K562 (cell line): ENCODE data around the gene CNDP2. TPM values are rescaled to one million over a fixed set of nuclear protein-coding genes. Genes with fewer than 3 reads are reported as not detected.

Source experiments
- CCAR2 ChIP-seq: fragments of 200-400 bp; formaldehyde crosslinking; IDR thresholded peaks from 2 replicates; pipeline ENCODE4 v1.6.1; 2017; ENCODE audit warnings: mild to moderate bottlenecking, low read depth, low read length
- HDGF ChIP-seq: fragments of 450-650 bp; IDR thresholded peaks from 2 replicates; pipeline ENCODE4 v1.6.1; 2016
- OTX1 ChIP-seq: fragments of 450-650 bp; formaldehyde crosslinking; IDR thresholded peaks from 2 replicates; pipeline ENCODE4 v1.4.0; 2022; ENCODE audit warnings: mild to moderate bottlenecking
- RAD21 ChIP-seq, 2 experiments: fragments of 250-450 bp in 1 of 2; fragments of 450-650 bp in 1 of 2; sonication (Bioruptor Pico) in 1 of 2; formaldehyde crosslinking in 1 of 2; IDR thresholded peaks in 1 of 2; conservative IDR thresholded peaks in 1 of 2; 2 replicates each; pipeline versions ENCODE4 v1.4.0 to v1.8.0; 2020 to 2022; ENCODE audit warnings: mild to moderate bottlenecking in 2 of 2, moderate library complexity in 1 of 2
- ZNF24 ChIP-seq: fragments of 450-650 bp; IDR thresholded peaks from 2 replicates; pipeline ENCODE4 v1.6.1; 2016
- ZNF77 ChIP-seq: fragments of 250-450 bp; sonication (Bioruptor Pico); IDR thresholded peaks from 2 replicates; pipeline ENCODE4 v1.5.0; 2020
- ZSCAN29 ChIP-seq: fragments of 450-650 bp; IDR thresholded peaks from 2 replicates; pipeline ENCODE4 v1.6.1; 2017
- polyA plus RNA-seq, 8 experiments: library from polyadenylated mRNA; depleted of rRNA in 4 of 8; stranded (reverse) in 5 of 8; unstranded in 3 of 8; fragments of >200 nt; fragmentation: Nextera tagmentation in 2 of 8; fragmentation: Illumina TruSeq in 1 of 8; extraction: Ambion mirVana in 2 of 8; extraction: Trizol in 1 of 8; gene quantifications; 2 replicates each; pipeline versions ENCODE4 v1.2.1 to v1.2.3, GENCODE V29; 2011 to 2014; ENCODE audit warnings: inconsistent platforms in 1 of 8, missing spikeins in 1 of 8
- total RNA-seq, 7 experiments: library from RNA; depleted of rRNA in 6 of 7; stranded (reverse); fragments of >200 nt in 6 of 7; fragmentation: Illumina TruSeq in 2 of 7; extraction: Trizol in 2 of 7; gene quantifications; 2 replicates each; pipeline versions ENCODE4 v1.2.1 to v1.2.3, GENCODE V29; 2011 to 2021; ENCODE audit warnings: low replicate concordance in 1 of 7
- TF ChIP-seq, protein P1 (sequence below): fragments of 200-600 bp; sonication (generic); IDR thresholded peaks from one replicate; pipeline ENCODE4 v1.6.1; 2012; ENCODE audit warnings: mild to moderate bottlenecking, low read depth, low read length, inconsistent platforms
- TF ChIP-seq, protein P2 (sequence below): fragments of 450-650 bp; conservative IDR thresholded peaks from 2 replicates; pipeline ENCODE4 v1.6.1; 2016; ENCODE audit warnings: missing genetic modification characterization, low read depth, mild to moderate bottlenecking, control low read depth, missing compliant biosample characterization
- TF ChIP-seq, protein P3 (sequence below): IDR thresholded peaks from 2 replicates; pipeline ENCODE4 v1.6.1; 2011; ENCODE audit not compliant: insufficient read length; ENCODE audit errors: extremely low read depth
- TF ChIP-seq, protein P4 (sequence below): fragments of 450-650 bp; IDR thresholded peaks from 2 replicates; pipeline ENCODE4 v1.6.1; 2016; ENCODE audit warnings: mild to moderate bottlenecking

Gene CNDP2
- total and polyA plus RNA-seq, 9 of the 15 experiments (the other 6 are each of a cell fraction or from before 2014, with no cell fraction given) = 34.1 to 128 (median 53.8) TPM

DNA sequence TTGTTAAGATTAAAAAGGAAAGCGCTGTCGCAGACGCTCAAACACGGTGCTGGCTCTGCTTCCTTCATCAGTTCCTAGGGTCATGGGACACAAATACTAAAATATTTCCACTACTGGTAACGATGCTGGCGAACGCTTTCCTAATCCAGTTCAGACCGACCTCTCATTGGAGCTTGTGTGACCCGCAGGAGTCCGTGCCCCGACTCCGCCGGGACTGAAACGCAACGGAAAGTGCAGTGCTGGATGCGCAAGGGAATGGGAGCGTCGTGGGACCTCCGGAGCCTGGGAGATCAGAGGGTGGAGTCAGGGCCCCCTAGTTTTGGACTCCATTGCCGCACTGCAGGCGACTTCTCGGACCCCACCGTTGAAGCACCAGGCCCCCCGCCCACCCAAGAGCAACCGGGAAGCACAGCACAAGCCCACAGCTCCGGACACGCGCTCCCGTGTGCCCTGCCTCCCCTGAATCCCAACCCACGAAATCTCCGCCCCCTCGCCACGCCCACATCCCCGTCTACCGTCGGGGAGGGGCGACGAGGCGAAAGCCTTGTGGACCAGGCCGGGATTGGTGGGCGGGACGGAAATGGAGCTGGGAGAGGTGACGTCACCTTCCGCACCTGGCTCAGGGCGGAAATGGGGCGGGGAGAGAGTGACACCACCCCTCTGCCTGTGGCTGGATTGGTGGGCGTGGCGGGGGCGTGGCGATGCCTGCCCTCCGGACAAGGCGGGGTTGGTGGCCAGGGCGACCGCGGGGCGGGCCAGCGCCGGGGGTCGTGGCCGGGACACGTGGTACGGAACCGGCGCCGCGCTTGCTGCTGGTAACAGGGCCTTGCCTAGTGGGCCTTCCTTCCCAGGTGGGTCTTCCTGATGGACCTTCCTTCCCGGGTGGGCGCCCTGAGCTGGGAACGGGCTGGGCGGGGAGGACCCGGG is at the start of gene CNDP2 (continued):
- TF ChIP-seq, protein P1, sequence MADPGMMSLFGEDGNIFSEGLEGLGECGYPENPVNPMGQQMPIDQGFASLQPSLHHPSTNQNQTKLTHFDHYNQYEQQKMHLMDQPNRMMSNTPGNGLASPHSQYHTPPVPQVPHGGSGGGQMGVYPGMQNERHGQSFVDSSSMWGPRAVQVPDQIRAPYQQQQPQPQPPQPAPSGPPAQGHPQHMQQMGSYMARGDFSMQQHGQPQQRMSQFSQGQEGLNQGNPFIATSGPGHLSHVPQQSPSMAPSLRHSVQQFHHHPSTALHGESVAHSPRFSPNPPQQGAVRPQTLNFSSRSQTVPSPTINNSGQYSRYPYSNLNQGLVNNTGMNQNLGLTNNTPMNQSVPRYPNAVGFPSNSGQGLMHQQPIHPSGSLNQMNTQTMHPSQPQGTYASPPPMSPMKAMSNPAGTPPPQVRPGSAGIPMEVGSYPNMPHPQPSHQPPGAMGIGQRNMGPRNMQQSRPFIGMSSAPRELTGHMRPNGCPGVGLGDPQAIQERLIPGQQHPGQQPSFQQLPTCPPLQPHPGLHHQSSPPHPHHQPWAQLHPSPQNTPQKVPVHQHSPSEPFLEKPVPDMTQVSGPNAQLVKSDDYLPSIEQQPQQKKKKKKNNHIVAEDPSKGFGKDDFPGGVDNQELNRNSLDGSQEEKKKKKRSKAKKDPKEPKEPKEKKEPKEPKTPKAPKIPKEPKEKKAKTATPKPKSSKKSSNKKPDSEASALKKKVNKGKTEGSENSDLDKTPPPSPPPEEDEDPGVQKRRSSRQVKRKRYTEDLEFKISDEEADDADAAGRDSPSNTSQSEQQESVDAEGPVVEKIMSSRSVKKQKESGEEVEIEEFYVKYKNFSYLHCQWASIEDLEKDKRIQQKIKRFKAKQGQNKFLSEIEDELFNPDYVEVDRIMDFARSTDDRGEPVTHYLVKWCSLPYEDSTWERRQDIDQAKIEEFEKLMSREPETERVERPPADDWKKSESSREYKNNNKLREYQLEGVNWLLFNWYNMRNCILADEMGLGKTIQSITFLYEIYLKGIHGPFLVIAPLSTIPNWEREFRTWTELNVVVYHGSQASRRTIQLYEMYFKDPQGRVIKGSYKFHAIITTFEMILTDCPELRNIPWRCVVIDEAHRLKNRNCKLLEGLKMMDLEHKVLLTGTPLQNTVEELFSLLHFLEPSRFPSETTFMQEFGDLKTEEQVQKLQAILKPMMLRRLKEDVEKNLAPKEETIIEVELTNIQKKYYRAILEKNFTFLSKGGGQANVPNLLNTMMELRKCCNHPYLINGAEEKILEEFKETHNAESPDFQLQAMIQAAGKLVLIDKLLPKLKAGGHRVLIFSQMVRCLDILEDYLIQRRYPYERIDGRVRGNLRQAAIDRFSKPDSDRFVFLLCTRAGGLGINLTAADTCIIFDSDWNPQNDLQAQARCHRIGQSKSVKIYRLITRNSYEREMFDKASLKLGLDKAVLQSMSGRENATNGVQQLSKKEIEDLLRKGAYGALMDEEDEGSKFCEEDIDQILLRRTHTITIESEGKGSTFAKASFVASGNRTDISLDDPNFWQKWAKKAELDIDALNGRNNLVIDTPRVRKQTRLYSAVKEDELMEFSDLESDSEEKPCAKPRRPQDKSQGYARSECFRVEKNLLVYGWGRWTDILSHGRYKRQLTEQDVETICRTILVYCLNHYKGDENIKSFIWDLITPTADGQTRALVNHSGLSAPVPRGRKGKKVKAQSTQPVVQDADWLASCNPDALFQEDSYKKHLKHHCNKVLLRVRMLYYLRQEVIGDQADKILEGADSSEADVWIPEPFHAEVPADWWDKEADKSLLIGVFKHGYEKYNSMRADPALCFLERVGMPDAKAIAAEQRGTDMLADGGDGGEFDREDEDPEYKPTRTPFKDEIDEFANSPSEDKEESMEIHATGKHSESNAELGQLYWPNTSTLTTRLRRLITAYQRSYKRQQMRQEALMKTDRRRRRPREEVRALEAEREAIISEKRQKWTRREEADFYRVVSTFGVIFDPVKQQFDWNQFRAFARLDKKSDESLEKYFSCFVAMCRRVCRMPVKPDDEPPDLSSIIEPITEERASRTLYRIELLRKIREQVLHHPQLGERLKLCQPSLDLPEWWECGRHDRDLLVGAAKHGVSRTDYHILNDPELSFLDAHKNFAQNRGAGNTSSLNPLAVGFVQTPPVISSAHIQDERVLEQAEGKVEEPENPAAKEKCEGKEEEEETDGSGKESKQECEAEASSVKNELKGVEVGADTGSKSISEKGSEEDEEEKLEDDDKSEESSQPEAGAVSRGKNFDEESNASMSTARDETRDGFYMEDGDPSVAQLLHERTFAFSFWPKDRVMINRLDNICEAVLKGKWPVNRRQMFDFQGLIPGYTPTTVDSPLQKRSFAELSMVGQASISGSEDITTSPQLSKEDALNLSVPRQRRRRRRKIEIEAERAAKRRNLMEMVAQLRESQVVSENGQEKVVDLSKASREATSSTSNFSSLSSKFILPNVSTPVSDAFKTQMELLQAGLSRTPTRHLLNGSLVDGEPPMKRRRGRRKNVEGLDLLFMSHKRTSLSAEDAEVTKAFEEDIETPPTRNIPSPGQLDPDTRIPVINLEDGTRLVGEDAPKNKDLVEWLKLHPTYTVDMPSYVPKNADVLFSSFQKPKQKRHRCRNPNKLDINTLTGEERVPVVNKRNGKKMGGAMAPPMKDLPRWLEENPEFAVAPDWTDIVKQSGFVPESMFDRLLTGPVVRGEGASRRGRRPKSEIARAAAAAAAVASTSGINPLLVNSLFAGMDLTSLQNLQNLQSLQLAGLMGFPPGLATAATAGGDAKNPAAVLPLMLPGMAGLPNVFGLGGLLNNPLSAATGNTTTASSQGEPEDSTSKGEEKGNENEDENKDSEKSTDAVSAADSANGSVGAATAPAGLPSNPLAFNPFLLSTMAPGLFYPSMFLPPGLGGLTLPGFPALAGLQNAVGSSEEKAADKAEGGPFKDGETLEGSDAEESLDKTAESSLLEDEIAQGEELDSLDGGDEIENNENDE = no peak
- TF ChIP-seq, protein P2, sequence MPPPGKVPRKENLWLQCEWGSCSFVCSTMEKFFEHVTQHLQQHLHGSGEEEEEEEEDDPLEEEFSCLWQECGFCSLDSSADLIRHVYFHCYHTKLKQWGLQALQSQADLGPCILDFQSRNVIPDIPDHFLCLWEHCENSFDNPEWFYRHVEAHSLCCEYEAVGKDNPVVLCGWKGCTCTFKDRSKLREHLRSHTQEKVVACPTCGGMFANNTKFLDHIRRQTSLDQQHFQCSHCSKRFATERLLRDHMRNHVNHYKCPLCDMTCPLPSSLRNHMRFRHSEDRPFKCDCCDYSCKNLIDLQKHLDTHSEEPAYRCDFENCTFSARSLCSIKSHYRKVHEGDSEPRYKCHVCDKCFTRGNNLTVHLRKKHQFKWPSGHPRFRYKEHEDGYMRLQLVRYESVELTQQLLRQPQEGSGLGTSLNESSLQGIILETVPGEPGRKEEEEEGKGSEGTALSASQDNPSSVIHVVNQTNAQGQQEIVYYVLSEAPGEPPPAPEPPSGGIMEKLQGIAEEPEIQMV (tag) = no peak
- TF ChIP-seq ZNF77 (CRISPR knock-in tag) (no peak), ZSCAN29 (no peak), ZNF24 (no peak), HDGF (no peak), RAD21 (CRISPR knock-in tag; conservative IDR thresholded peaks at IDR 0.05 in 1 of 2, IDR thresholded peaks at IDR 0.05 in 1 of 2) (no peak), CCAR2 (no peak), OTX1 (CRISPR knock-in tag) (no peak)
- TF ChIP-seq, protein P3, sequence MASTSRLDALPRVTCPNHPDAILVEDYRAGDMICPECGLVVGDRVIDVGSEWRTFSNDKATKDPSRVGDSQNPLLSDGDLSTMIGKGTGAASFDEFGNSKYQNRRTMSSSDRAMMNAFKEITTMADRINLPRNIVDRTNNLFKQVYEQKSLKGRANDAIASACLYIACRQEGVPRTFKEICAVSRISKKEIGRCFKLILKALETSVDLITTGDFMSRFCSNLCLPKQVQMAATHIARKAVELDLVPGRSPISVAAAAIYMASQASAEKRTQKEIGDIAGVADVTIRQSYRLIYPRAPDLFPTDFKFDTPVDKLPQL = no peak
- TF ChIP-seq, protein P4, sequence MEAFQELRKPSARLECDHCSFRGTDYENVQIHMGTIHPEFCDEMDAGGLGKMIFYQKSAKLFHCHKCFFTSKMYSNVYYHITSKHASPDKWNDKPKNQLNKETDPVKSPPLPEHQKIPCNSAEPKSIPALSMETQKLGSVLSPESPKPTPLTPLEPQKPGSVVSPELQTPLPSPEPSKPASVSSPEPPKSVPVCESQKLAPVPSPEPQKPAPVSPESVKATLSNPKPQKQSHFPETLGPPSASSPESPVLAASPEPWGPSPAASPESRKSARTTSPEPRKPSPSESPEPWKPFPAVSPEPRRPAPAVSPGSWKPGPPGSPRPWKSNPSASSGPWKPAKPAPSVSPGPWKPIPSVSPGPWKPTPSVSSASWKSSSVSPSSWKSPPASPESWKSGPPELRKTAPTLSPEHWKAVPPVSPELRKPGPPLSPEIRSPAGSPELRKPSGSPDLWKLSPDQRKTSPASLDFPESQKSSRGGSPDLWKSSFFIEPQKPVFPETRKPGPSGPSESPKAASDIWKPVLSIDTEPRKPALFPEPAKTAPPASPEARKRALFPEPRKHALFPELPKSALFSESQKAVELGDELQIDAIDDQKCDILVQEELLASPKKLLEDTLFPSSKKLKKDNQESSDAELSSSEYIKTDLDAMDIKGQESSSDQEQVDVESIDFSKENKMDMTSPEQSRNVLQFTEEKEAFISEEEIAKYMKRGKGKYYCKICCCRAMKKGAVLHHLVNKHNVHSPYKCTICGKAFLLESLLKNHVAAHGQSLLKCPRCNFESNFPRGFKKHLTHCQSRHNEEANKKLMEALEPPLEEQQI = no peak
